ENCODE data around the gene GSKIP. TPM values are rescaled to one million over a fixed set of nuclear protein-coding genes. Genes with fewer than 3 reads are reported as not detected.
"Not testable (repeated sequence)": the region's sequence is repeated elsewhere in the genome, so short reads cannot be mapped to it uniquely, and the experiment has no call there.

Gene GSKIP
- total RNA-seq, 4 donors from 2014 or later = 6.7 to 15.1 (median 8.6) TPM

GRCh38 chr14:96324219-96324618, 39.1 kb upstream of the GSKIP start:
- Histone ChIP-seq H3K4me3 (no peak overlapping the region), H3K27me3 (no peaks in the 10 kb centered on the region), H3K9me3 (no peaks in the 10 kb centered on the region), H3K36me3 (peaks cover 0 to 79% of the 10 kb centered on the region in 2 donors), H3K27ac (no peak overlapping the region), H3K4me1 (no peaks in the 10 kb centered on the region)
- no peak for TF ChIP-seq POLR2A (IDR thresholded peaks at IDR 0.05)
- TF ChIP-seq CTCF (IDR thresholded peaks at IDR 0.05 in 4 of 5, conservative IDR thresholded peaks at IDR 0.05 in 1 of 5) = no peak
- intact Hi-C loops (cut with DNase I; ENCODE audit: low total_unique reads) (no loop called here), in situ Hi-C loops (cut with MboI; ENCODE audit: low sequenced_read_pairs in 4 of 4) (loop anchor here in 1 of 4 donors (25.0 kb wide), 1 partner anchor 213 kb away; no protein-coding TSS in a partner anchor)
- DNase-seq = no peak
- ATAC-seq = no peak

GRCh38 chr14:96338551-96338950, 24.8 kb upstream of the GSKIP start:
- DNase-seq (no peak), ATAC-seq (no peak)
- in situ Hi-C loops (cut with MboI; ENCODE audit: low sequenced_read_pairs in 4 of 4) = no loop called here
- Histone ChIP-seq H3K27me3 (no peaks in the 10 kb centered on the region), H3K36me3 (peaks cover 0 to 59% of the 10 kb centered on the region in 2 donors), H3K9me3 (no peaks in the 10 kb centered on the region), H3K4me1 (no peaks in the 10 kb centered on the region), H3K27ac (no peak overlapping the region), H3K4me3 (no peak overlapping the region)
- TF ChIP-seq POLR2A (IDR thresholded peaks at IDR 0.05) = no peak
- no peak for TF ChIP-seq CTCF (IDR thresholded peaks at IDR 0.05 in 4 of 5, conservative IDR thresholded peaks at IDR 0.05 in 1 of 5)
- intact Hi-C loops (cut with DNase I; ENCODE audit: low total_unique reads) = loop anchor here (5.0 kb wide), 1 partner anchor 36 kb away; no protein-coding TSS in a partner anchor

- in situ Hi-C loops (cut with MboI; ENCODE audit: low sequenced_read_pairs in 4 of 4) = no loop called here
- Histone ChIP-seq H3K27me3 (no peaks in the 10 kb centered on the region), H3K27ac (no peak overlapping the region), H3K36me3 (peaks cover 0 to 73% of the 10 kb centered on the region in 2 donors), H3K4me3 (no peak overlapping the region), H3K4me1 (no peaks in the 10 kb centered on the region), H3K9me3 (no peaks in the 10 kb centered on the region)
- ATAC-seq = no peak
- no peak for TF ChIP-seq CTCF (IDR thresholded peaks at IDR 0.05 in 4 of 5, conservative IDR thresholded peaks at IDR 0.05 in 1 of 5)
- TF ChIP-seq POLR2A (IDR thresholded peaks at IDR 0.05) = no peak
- intact Hi-C loops (cut with DNase I; ENCODE audit: low total_unique reads) = no loop called here
- DNase-seq = no peak
These were observed 22.0 kb upstream of the GSKIP start for GRCh38 chr14:96341323-96341722.

- no peak overlapping the region for H3K27ac ChIP-seq
- peaks cover 0 to 40% of the 10 kb centered on the region in 2 donors for H3K36me3 ChIP-seq
- no peak overlapping the region for H3K4me3 ChIP-seq
- intact Hi-C loops (cut with DNase I; ENCODE audit: low total_unique reads) = no loop called here
- in situ Hi-C loops (cut with MboI; ENCODE audit: low sequenced_read_pairs in 4 of 4) = no loop called here
- TF ChIP-seq POLR2A (IDR thresholded peaks at IDR 0.05) (no peak), CTCF (IDR thresholded peaks at IDR 0.05 in 4 of 5, conservative IDR thresholded peaks at IDR 0.05 in 1 of 5) (no peak)
- no peaks in the 10 kb centered on the region for H3K9me3 ChIP-seq
- ATAC-seq = no peak
- H3K4me1 ChIP-seq = peaks cover 0 to 4% of the 10 kb centered on the region in 2 donors
- no peak for DNase-seq
- H3K27me3 ChIP-seq = no peaks in the 10 kb centered on the region
These were observed 17.7 kb upstream of the GSKIP start for GRCh38 chr14:96345669-96346068.

- not testable (repeated sequence) for H3K27ac ChIP-seq
These were observed 15.4 kb upstream of the GSKIP start for GRCh38 chr14:96347957-96348356.

More at GRCh38 chr14:96347957-96348356, 15.4 kb upstream of the GSKIP start:
- DNase-seq; in situ Hi-C loops (cut with MboI; ENCODE audit: low sequenced_read_pairs in 4 of 4); intact Hi-C loops (cut with DNase I; ENCODE audit: low total_unique reads); H3K9me3 ChIP-seq; ATAC-seq; H3K27me3 ChIP-seq; H3K4me3 ChIP-seq; H3K4me1 ChIP-seq: not testable (repeated sequence)
- H3K36me3 ChIP-seq = peaks cover 0 to 23% of the 10 kb centered on the region in 2 donors

Data from gastrocnemius medialis (tissue), 4 donors.